Activated CD4-positive, alpha-beta T cell treated with anti-CD3 and anti-CD28 coated beads for 48 hours (primary cell): Measurements from ENCODE around the gene SPPL2B.
A peak's percentile ranks its signal among the peaks of the same experiment; 100 is the strongest.
"Not testable (repeated sequence)": the region's sequence is repeated elsewhere in the genome, so short reads cannot be mapped to it uniquely, and the experiment has no call there.

Experiments
- DNase-seq: peaks from one replicate; pipeline ENCODE4 v3.0.0-alpha.2; 2020

The SPPL2B gene

GRCh38 chr19:2382530-2383222 is 54.2 kb downstream of the SPPL2B start:
- DNase-seq = no peak

- peak; percentile 13 for DNase-seq
These were observed 56.7 kb downstream of the SPPL2B start for GRCh38 chr19:2385053-2385721.

- no peak for DNase-seq
These were observed 59.1 kb downstream of the SPPL2B start for GRCh38 chr19:2387367-2388288.

- DNase-seq = no peak
These were observed 61.1 kb downstream of the SPPL2B start for GRCh38 chr19:2389594-2389993.

- DNase-seq = peak; percentile 43
These were observed 62.7 kb downstream of the SPPL2B start for GRCh38 chr19:2391118-2391725.

- DNase-seq = no peak
These were observed 63.9 kb downstream of the SPPL2B start for GRCh38 chr19:2392366-2392765.

GRCh38 chr19:2392899-2393298 is 64.4 kb downstream of the SPPL2B start:
- peak; percentile 34 for DNase-seq

GRCh38 chr19:2394054-2394441 is 65.6 kb downstream of the SPPL2B start:
- no peak for DNase-seq

GRCh38 chr19:2394442-2395292 is 66.2 kb downstream of the SPPL2B start:
- no peak for DNase-seq

GRCh38 chr19:2395293-2395829 is 66.9 kb downstream of the SPPL2B start:
- DNase-seq = not testable (repeated sequence)

- not testable (repeated sequence) for DNase-seq
These were observed 68.7 kb downstream of the SPPL2B start for GRCh38 chr19:2397173-2397572.

GRCh38 chr19:2398735-2399305 is 70.3 kb downstream of the SPPL2B start:
- DNase-seq = no peak

GRCh38 chr19:2399582-2399981 is 71.1 kb downstream of the SPPL2B start:
- no peak for DNase-seq
